Transverse colon (tissue), 4 donors: ENCODE results near the gene LRRC75B. TPM values are rescaled to one million over a fixed set of nuclear protein-coding genes. Genes with fewer than 3 reads are reported as not detected.

ENCODE experiments used
- DNase-seq: peaks from one replicate; pipeline ENCODE4 v3.0.0-alpha.2; 2019
- H3K27ac ChIP-seq, 4 donors: fragments of 200-600 bp; sonication (generic); 2 replicates each; pipeline ENCODE4 v1.5.1; 2016 to 2018; ENCODE audit warnings: inconsistent platforms in 4 of 4
- H3K27me3 ChIP-seq: fragments of 200-600 bp; sonication (generic); 2 replicates; pipeline ENCODE4 v1.5.1; 2017; ENCODE audit warnings: inconsistent platforms
- H3K36me3 ChIP-seq, 4 donors: fragments of 200-600 bp; sonication (generic); 2 replicates each; pipeline ENCODE4 v1.5.1; 2017 to 2019; ENCODE audit warnings: inconsistent platforms in 4 of 4
- H3K4me1 ChIP-seq, 4 donors: fragments of 200-600 bp; sonication (generic); 2 replicates each; pipeline ENCODE4 v1.5.1; 2017 to 2020; ENCODE audit warnings: inconsistent platforms in 4 of 4
- H3K4me3 ChIP-seq, 4 donors: fragments of 200-600 bp; sonication (generic); 1 replicate in 1 of 4; 2 replicates in 3 of 4; pipeline versions ENCODE4 v1.5.1 to v1.6.1; 2017 to 2019; ENCODE audit warnings: inconsistent platforms in 4 of 4
- H3K9me3 ChIP-seq, 2 donors: fragments of 200-600 bp; sonication (generic); 2 replicates each; pipeline ENCODE4 v1.5.1; 2017 to 2019; ENCODE audit warnings: inconsistent platforms in 2 of 2
- CTCF ChIP-seq, 5 experiments: fragments of 200-600 bp in 3 of 5; fragments of 450-650 bp in 2 of 5; sonication (generic) in 3 of 5; IDR thresholded peaks; 1 replicate in 2 of 5; 2 replicates in 3 of 5; pipeline ENCODE4 v1.5.1; 2016 to 2017; ENCODE audit warnings: antibody characterized with exemption in 5 of 5, inconsistent platforms in 3 of 5, mild to moderate bottlenecking in 2 of 5, moderate library complexity in 1 of 5
- EP300 ChIP-seq: sonication (generic); formaldehyde crosslinking; IDR thresholded peaks from one replicate; pipeline ENCODE4 v1.6.1; 2017; ENCODE audit warnings: antibody characterized with exemption, low read depth
- POLR2A ChIP-seq: fragments of 450-650 bp; IDR thresholded peaks from one replicate; pipeline ENCODE4 v1.6.1; 2016; ENCODE audit warnings: antibody characterized with exemption, mild to moderate bottlenecking, moderate library complexity
- POLR2AphosphoS5 ChIP-seq, 3 donors: sonication (generic); formaldehyde crosslinking; IDR thresholded peaks; one replicate each; pipeline ENCODE4 v1.6.1; 2016; ENCODE audit warnings: antibody characterized with exemption in 3 of 3
- WGBS, 2 donors: methylation state at CpG; one replicate each; pipeline ENCODE4 v1.1.5; 2018; ENCODE audit warnings: low coverage in 1 of 2; 5-methylcytosine and 5-hydroxymethylcytosine counted together
- in situ Hi-C, 4 donors: fragments of 200-750 bp; cut with MboI; loops; one replicate each; pipeline versions ENCODE4 v1.15.0 to v1.15.1; 2017; ENCODE audit warnings: low sequenced_read_pairs in 3 of 4, low pct_ligation_motif_present in 1 of 4, low pct_unique_long_range_greater_than_20kb in 1 of 4
- intact Hi-C: fragments of 100-400 bp; cut with DNase I; formaldehyde crosslinking; loops from one replicate; pipeline ENCODE4 v1.15.1; 2023; ENCODE audit warnings: low total_unique reads
- total RNA-seq, 4 donors: library from RNA; depleted of rRNA; stranded (reverse); fragments of >200 nt; gene quantifications; one replicate each; pipeline ENCODE4 v1.1.0, GENCODE V29; 2016

Gene LRRC75B
- total RNA-seq, 4 donors from 2014 or later = 13.3 to 20.6 (median 16.6) TPM

- Histone ChIP-seq H3K4me1 (peaks cover 5 to 27% (median 16%) of the 10 kb centered on the region in 4 donors), H3K27me3 (no peaks in the 10 kb centered on the region), H3K36me3 (no peaks in the 10 kb centered on the region), H3K9me3 (no peaks in the 10 kb centered on the region), H3K27ac (peak overlapping the region in 1 of 4 donors; percentile 80), H3K4me3 (no peak overlapping the region)
- TF ChIP-seq CTCF (IDR thresholded peaks at IDR 0.05) (no peak), POLR2A (no peak), EP300 (no peak), POLR2AphosphoS5 (IDR thresholded peaks at IDR 0.05) (no peak)
- intact Hi-C loops (no loop called here), in situ Hi-C loops (no loop called here)
- DNase-seq = no peak
- WGBS, 2 donors = 92% methylated on average over 10 of the region's 10 CpGs; no CpG with 5 or more reads in 1 of the 2 donors
These were observed 7.9 kb downstream of the LRRC75B start for GRCh38 chr22:24584871-24585411.

- no peaks in the 10 kb centered on the region for H3K27me3 ChIP-seq
- DNase-seq = no peak
- H3K4me1 ChIP-seq = peaks cover 7 to 34% (median 20%) of the 10 kb centered on the region in 4 donors
- TF ChIP-seq POLR2A = no peak
- no peak for TF ChIP-seq POLR2AphosphoS5 (IDR thresholded peaks at IDR 0.05)
- no peak for TF ChIP-seq EP300
- TF ChIP-seq CTCF (IDR thresholded peaks at IDR 0.05) = no peak
- intact Hi-C loops (no loop called here), in situ Hi-C loops (no loop called here)
- no peaks in the 10 kb centered on the region for H3K9me3 ChIP-seq
- 91% methylated on average over 5 of the region's 5 CpGs; no CpG with 5 or more reads in 1 of the 2 donors for WGBS, 2 donors
- no peak overlapping the region for H3K4me3 ChIP-seq
- H3K27ac ChIP-seq = peak overlapping the region; percentile 50 to 80 (median 64)
- no peaks in the 10 kb centered on the region for H3K36me3 ChIP-seq
These were observed 8.6 kb downstream of the LRRC75B start for GRCh38 chr22:24584166-24584790.

- TF ChIP-seq POLR2AphosphoS5 (IDR thresholded peaks at IDR 0.05) (no peak), CTCF (IDR thresholded peaks at IDR 0.05) (no peak), POLR2A (no peak), EP300 (no peak)
- Histone ChIP-seq H3K36me3 (no peaks in the 10 kb centered on the region), H3K4me1 (peaks cover 12 to 42% (median 28%) of the 10 kb centered on the region in 4 donors), H3K27ac (peak overlapping the region; percentile 50 to 80 (median 64)), H3K4me3 (peak overlapping the region in 1 of 4 donors; percentile 16), H3K9me3 (no peaks in the 10 kb centered on the region), H3K27me3 (no peaks in the 10 kb centered on the region)
- in situ Hi-C loops (no loop called here), intact Hi-C loops (no loop called here)
- peak; percentile 32 for DNase-seq
- 55% methylated on average over 16 of the region's 19 CpGs; no CpG with 5 or more reads in 1 of the 2 donors for WGBS, 2 donors
These were observed 9.4 kb downstream of the LRRC75B start for GRCh38 chr22:24583221-24584165.
